Upper lobe of right lung (tissue), 1 donor: ENCODE results near the gene INO80E. TPM values are rescaled to one million over a fixed set of nuclear protein-coding genes. Genes with fewer than 3 reads are reported as not detected.
A peak's percentile ranks its signal among the peaks of the same experiment; 100 is the strongest.

Experiments
- ATAC-seq: fragments of 200-7000 bp; cut with Tn5 transposase; one replicate; pipeline ENCODE4 v1.9.1; 2020; ENCODE audit warnings: mild to moderate bottlenecking, moderate library complexity
- DNase-seq: peaks from one replicate; pipeline ENCODE4 v3.0.0-alpha.2; 2020
- H3K27ac ChIP-seq: fragments of 200-600 bp; one replicate; pipeline ENCODE4 v1.8.0; 2022
- H3K27me3 ChIP-seq: fragments of 200-600 bp; one replicate; pipeline ENCODE4 v1.8.0; 2022; ENCODE audit warnings: mild to moderate bottlenecking
- H3K36me3 ChIP-seq: fragments of 200-600 bp; one replicate; pipeline ENCODE4 v1.8.0; 2022
- H3K4me1 ChIP-seq: fragments of 200-600 bp; one replicate; pipeline ENCODE4 v1.8.0; 2022
- H3K4me3 ChIP-seq: fragments of 200-600 bp; one replicate; pipeline ENCODE4 v1.8.0; 2022; ENCODE audit warnings: mild to moderate bottlenecking
- H3K9me3 ChIP-seq: fragments of 200-600 bp; one replicate; pipeline ENCODE4 v1.8.0; 2022
- intact Hi-C: fragments of 100-400 bp; cut with DNase I; formaldehyde crosslinking; loops from one replicate; pipeline ENCODE4 v1.11.0; 2022
- total RNA-seq: library from RNA; stranded (reverse); fragmentation: NEBNext Ultra II Directional; extraction: Animal tissue kit (Norgen Biotek cat#: 25700); gene quantifications from one replicate; pipeline ENCODE4 v1.2.1, GENCODE V29; 2021
- TF ChIP-seq, protein P1 (sequence below): fragments of 200-600 bp; IDR thresholded peaks from one replicate; pipeline ENCODE4 v1.8.0; 2022; ENCODE audit warnings: antibody characterized with exemption
- donor health status: DM: no; HTN: yes; CAD: no; lungs with severe emphysema.

Gene INO80E
- total RNA-seq, 1 donor from 2014 or later = 65.3 TPM

DNA sequence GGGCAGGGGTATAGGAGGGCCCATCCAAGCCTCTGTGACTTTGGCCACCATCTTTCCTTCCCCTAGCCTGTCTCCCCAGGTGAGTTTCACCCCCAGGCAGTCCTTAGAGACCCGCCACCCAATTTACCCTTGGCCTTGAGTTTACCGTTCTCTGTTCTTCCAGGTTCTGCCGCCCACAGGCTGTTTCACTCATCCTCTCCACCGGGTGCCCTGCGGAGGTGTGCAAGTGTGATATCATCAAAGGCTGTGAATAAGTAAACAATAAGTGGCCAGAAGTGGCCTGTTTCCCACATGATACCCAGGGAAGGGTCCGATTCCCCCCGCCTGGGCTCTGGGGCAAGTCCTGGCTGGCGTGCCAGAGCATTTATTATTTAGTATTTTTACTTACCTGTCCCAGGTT, 50.1 kb downstream of the INO80E start:
- Histone ChIP-seq H3K9me3 (no peaks in the 10 kb centered on the region), H3K27ac (no peak overlapping the region), H3K4me1 (no peaks in the 10 kb centered on the region), H3K36me3 (no peaks in the 10 kb centered on the region), H3K27me3 (no peaks in the 10 kb centered on the region), H3K4me3 (no peak overlapping the region)
- intact Hi-C loops = no loop called here
- DNase-seq (no peak), ATAC-seq (no peak)
- TF ChIP-seq, protein P1, sequence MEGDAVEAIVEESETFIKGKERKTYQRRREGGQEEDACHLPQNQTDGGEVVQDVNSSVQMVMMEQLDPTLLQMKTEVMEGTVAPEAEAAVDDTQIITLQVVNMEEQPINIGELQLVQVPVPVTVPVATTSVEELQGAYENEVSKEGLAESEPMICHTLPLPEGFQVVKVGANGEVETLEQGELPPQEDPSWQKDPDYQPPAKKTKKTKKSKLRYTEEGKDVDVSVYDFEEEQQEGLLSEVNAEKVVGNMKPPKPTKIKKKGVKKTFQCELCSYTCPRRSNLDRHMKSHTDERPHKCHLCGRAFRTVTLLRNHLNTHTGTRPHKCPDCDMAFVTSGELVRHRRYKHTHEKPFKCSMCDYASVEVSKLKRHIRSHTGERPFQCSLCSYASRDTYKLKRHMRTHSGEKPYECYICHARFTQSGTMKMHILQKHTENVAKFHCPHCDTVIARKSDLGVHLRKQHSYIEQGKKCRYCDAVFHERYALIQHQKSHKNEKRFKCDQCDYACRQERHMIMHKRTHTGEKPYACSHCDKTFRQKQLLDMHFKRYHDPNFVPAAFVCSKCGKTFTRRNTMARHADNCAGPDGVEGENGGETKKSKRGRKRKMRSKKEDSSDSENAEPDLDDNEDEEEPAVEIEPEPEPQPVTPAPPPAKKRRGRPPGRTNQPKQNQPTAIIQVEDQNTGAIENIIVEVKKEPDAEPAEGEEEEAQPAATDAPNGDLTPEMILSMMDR = no peak

GRCh38 chr16:30046588-30046987, 50.5 kb downstream of the INO80E start:
- DNase-seq (no peak), ATAC-seq (no peak)
- Histone ChIP-seq H3K36me3 (no peaks in the 10 kb centered on the region), H3K27me3 (no peaks in the 10 kb centered on the region), H3K27ac (no peak overlapping the region), H3K4me3 (no peak overlapping the region), H3K9me3 (no peaks in the 10 kb centered on the region), H3K4me1 (no peaks in the 10 kb centered on the region)
- TF ChIP-seq, protein P1 = no peak
- intact Hi-C loops = no loop called here

DNA sequence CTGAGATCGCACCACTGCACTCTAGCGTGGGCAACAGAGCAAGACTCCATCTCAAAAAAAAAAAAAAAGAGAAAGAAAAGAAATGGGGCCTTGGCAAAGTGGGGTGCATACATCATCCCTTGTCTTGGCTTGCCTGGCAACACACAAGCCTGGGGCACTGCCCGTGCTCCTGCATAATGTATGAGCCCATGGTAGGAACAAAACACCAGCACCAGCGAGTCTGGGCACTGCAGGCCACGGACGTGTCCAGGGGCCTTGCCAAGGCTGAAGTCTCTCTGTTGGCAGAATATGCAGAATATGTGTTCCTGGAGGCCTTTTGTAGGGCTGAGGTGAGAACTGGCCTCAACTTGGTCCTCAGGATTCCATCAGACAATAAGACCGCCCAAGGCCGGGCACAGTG, 53.8 kb downstream of the INO80E start:
- TF ChIP-seq, protein P1 = no peak
- no peak overlapping the region for H3K4me3 ChIP-seq
- no peaks in the 10 kb centered on the region for H3K9me3 ChIP-seq
- no peak overlapping the region for H3K27ac ChIP-seq
- no peaks in the 10 kb centered on the region for H3K27me3 ChIP-seq
- DNase-seq (no peak), ATAC-seq (no peak)
- intact Hi-C loops = no loop called here
- no peaks in the 10 kb centered on the region for H3K36me3 ChIP-seq
- H3K4me1 ChIP-seq = peaks cover 8% of the 10 kb centered on the region

GRCh38 chr16:30051518-30051917, 55.5 kb downstream of the INO80E start:
- Histone ChIP-seq H3K4me1 (peaks cover 8% of the 10 kb centered on the region), H3K27ac (no peak overlapping the region), H3K4me3 (no peak overlapping the region), H3K27me3 (no peaks in the 10 kb centered on the region), H3K36me3 (no peaks in the 10 kb centered on the region), H3K9me3 (no peaks in the 10 kb centered on the region)
- no peak for ATAC-seq
- TF ChIP-seq, protein P1 = no peak
- no peak for DNase-seq
- intact Hi-C loops = no loop called here

DNA sequence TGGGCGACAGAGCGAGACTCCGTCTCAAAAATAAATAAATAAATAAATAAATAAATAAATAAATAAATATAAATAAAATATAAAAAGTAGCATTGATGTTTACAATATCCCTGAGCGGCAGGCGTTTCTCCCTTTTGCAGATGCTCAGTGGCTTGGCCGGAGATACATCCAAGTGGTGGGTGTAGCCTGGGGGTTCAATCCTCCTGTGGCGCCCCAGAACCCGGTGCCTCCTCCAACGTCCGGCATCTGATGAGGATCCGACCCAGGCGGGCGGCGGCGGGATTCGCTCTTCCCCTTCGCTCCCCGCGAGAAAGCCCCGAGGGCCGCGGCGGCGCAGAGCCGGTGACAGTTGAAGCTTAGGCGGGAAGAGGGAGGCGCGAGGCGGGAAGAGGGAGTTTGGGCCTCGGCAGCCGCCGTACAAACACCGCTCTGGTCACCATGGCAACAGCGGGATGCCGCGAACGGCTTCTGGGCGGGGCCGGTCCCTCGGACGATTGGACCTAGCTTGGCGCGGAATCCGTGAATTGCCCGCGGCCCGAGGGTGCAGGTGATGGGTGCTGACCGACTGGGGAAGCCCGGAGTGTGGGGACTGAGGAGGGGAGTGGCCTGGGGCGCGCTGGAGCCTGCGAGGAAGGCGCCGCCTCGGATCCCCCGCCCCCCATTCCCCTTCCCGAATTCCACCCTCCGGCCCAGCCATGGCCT, 56.8 kb downstream of the INO80E start:
- peak; percentile 97 for DNase-seq
- Histone ChIP-seq H3K27ac (peak overlapping the region; percentile 49), H3K4me1 (peaks cover 8% of the 10 kb centered on the region), H3K27me3 (no peaks in the 10 kb centered on the region), H3K36me3 (no peaks in the 10 kb centered on the region), H3K9me3 (no peaks in the 10 kb centered on the region), H3K4me3 (peak overlapping the region; percentile 72)
- ATAC-seq = peak; percentile 97
- TF ChIP-seq, protein P1 = no peak
- intact Hi-C loops = no loop called here
